Measurements from ENCODE around the gene TTC6.

TTC6 gene

GRCh38 chr14:37595809-37596621 lies 586 bp downstream of the TTC6 start:
- no peak for DNase-seq

GRCh38 chr14:37596790-37597472 lies 1.5 kb downstream of the TTC6 start:
- DNase-seq = no peak

DNA sequence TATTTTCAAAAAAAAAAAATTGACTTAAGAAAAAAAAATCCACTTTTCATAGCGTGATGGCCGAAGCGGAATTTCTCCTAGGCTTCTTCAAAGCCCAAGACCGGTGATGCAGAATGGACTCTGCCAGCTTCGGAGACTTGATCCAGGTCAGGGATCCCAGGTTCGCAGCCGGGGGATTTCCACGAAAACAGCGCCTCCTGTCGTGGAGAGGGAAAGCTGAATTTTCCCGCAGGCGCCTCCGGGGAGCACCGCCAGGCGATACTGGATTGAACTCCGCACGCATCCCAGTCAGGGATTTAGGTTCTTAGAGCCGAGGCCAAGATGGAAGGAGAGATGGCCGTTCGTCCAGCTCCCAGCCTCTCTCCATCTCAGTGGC lies 2.1 kb downstream of the TTC6 start:
- no peak for DNase-seq

GRCh38 chr14:37597914-37598746 lies 2.7 kb downstream of the TTC6 start:
- no peak for DNase-seq

DNA sequence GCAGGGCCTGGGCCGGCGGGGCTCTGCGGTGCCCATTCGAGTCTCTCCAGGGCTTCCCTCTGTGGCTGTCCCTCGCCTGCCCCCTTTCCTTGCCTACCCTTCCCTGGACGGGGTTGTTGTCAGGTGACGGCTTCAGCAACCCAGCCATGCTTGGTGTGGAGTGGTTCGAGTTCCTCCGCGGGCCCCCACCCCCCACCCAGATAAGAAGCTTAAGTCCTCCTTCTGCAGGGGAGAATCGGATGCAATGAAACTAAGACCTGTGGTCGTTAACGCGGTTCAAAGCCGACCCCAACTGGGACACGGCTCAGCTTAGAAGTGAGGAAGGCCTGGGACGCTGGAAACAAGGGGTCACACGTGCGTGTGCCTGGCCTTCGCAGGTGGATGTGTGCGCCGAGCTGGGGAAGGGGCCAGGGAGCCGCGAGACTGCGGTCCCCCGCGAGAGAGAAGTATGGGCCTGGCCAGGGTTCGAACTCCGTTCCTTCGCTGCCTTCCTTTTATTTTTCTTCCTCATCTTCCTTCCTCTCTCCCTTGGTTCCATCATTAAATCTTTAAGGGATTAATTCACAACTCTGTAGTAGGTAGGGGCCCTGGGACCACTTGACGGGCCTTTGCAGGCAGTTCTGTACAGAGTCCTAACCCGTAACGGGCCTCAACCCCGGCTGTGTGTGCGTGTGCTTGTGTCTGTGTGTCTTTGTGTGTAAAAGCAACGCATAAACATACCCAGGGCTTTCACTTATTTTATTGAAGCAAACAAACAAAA lies 3.5 kb downstream of the TTC6 start:
- DNase-seq = no peak

- no peak for DNase-seq
Observed at GRCh38 chr14:37599507-37600368, 4.3 kb downstream of the TTC6 start.

- no peak for DNase-seq
Observed at GRCh38 chr14:37600880-37601741, 5.7 kb downstream of the TTC6 start.

GRCh38 chr14:37601865-37602264 lies 6.4 kb downstream of the TTC6 start:
- DNase-seq = no peak

GRCh38 chr14:37602605-37603453 lies 7.4 kb downstream of the TTC6 start:
- no peak for DNase-seq

DNA sequence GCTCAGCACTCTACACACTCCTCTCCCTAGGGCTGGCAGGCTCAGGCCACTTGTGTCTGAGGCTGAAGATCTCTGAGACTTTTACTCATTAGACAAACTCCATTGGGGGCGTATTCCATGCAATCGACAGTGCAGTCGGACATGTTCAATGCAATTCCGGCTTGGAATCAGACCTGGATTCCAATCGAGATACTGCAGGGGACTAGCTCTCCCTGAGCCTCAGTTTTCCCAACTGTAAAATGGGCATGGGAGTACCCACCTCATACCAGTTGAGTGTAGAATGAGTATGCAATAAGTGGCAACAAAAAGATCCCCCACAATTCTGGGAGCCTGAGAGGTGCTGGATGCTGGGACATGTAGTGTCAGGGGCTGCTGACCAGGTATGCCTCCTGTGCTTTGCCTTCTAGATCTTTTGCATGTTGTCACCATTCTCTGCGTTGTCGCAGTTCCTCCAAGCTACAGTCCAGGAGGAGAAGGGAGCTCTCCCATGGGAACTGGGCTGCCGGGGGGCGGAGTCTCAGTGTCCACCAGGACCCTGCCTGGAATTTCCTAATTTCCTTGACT lies 8.3 kb downstream of the TTC6 start:
- no peak for DNase-seq

DNA sequence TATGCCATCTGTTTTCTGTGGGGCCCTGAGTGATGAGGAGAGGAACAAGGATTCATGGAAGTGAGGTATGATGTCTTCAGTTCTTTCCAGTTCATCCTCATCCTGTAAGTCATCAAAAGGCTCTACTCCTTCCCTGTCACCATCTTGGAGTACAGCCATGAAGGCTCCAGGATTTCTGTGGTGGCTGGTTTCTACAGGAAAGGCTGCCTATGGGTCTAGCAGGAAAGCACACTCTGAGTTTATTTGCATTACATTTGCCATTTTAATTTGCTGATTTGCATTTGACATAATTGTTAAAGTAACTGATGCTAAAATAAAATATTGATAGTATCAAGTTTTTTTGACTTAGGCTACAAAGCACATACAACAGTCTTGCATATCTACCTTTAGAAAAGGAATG lies 11.2 kb downstream of the TTC6 start:
- no peak for DNase-seq

- DNase-seq = no peak
Observed at GRCh38 chr14:37608649-37609048, 13.2 kb downstream of the TTC6 start.

DNA sequence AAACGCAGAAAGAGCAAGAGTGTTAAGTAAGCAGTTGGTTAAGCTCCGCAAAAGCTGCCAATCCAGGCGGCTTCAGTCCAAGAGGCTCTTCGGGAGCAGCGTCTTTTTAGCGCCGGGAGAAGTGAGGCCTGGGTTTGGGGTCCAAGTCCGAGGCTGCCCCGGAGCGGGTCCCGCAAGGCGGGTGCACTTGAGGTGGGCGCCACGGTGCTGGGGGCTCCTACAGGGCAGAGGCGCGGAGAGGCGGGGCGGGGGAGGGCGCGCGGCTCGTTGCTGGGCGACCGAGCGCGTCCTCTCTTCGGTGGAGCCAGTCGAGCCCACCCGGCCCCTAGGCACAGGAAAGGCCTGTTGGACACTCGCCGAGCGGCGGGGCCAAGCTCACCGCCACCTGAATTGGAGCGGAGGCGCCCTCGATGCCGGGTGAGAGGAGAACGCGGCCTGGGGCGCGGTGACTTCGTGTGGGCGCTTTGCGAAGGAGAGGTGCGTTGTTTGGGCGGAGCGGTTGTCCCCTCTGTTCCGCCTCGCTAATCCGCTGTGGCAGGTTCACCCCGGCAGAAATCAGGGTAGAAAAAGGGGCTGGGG lies 15.6 kb downstream of the TTC6 start:
- DNase-seq = no peak

GRCh38 chr14:37615582-37616289 lies 20.3 kb downstream of the TTC6 start:
- no peak for DNase-seq

DNA sequence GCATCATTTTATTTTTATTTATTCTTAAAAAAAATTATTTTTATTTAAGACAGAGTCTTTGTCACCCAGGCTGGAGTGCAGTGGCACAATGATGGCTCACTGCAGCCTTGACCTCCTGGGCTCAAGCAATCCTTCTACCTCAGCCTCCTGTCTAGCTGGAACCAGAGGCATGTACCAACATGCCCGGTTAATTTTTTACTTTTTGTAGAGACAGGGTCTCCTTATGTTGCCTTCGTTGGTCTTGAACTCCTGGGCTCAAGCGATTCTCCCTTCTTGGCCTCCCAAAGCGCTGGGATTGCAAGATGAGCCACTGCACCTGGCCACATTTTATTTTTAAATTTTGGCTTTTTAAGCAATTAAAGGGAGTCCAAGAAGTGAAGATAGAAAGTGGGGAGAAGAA lies 21.4 kb downstream of the TTC6 start:
- no peak for DNase-seq

GRCh38 chr14:37617864-37618365 lies 22.5 kb downstream of the TTC6 start:
- no peak for DNase-seq

DNA sequence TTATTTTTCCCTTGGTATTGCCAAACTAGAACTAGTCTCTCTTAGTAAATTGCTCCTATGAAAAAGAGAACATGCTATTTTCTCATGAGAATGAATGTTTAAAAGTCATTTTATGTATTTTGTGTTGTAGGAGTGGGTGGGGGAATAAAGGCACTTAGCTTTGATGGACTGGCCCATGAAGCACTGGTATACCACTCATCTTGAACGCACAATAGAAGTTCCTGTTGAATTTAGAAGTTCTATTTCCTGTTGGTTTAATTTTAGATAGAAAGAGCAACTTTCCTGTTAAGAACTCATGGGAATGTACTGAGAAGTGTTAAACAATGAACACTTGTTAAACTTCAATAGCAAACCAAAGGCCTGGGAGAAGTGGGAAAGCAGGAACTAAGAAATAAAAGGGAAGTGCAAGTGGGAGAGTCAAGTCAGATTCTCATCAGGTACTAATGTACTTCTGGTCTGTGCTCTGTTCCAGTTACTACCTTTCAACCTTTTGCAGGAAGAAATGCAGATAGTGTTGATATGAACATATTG lies 23.1 kb downstream of the TTC6 start:
- no peak for DNase-seq
